ENCODE results near the gene IGF2BP2.

The IGF2BP2 gene

DNA sequence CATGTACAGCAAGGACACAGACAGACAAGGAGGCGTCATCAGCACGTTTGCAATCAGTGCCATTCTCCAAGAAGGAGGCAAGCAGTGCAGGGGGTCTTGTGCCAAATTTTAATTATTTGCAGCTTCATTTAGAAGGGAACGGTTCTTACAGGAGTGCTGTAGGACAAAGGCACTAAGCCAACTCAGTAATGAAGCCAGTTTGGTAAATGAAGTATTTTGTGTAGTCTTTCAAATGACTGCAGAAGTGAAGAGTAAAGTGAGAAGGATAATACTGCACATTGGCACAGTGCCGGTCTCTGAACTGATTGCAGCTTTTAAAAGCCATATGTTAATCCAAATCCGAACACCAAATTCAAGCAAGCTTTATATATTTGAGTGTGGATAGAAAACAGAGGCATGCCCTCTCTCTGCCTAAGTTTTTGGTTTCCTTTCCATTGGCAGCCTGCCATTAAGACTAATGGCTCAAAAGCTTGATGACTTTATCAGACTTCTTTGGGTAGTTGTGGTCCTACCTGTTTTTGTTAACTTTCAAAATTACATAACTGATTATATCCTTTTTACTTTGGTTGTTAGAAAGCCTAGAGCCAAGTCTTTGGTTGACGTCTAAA is 137.5 kb downstream of the IGF2BP2 start:
- TF ChIP-seq, protein P1, sequence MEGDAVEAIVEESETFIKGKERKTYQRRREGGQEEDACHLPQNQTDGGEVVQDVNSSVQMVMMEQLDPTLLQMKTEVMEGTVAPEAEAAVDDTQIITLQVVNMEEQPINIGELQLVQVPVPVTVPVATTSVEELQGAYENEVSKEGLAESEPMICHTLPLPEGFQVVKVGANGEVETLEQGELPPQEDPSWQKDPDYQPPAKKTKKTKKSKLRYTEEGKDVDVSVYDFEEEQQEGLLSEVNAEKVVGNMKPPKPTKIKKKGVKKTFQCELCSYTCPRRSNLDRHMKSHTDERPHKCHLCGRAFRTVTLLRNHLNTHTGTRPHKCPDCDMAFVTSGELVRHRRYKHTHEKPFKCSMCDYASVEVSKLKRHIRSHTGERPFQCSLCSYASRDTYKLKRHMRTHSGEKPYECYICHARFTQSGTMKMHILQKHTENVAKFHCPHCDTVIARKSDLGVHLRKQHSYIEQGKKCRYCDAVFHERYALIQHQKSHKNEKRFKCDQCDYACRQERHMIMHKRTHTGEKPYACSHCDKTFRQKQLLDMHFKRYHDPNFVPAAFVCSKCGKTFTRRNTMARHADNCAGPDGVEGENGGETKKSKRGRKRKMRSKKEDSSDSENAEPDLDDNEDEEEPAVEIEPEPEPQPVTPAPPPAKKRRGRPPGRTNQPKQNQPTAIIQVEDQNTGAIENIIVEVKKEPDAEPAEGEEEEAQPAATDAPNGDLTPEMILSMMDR (IDR thresholded peaks at IDR 0.05) = no peak
- no peak for DNase-seq (ENCODE audit: low spot score)
- Histone ChIP-seq H3K4me3 (no peak overlapping the region), H3K27ac (no peak overlapping the region)

DNA sequence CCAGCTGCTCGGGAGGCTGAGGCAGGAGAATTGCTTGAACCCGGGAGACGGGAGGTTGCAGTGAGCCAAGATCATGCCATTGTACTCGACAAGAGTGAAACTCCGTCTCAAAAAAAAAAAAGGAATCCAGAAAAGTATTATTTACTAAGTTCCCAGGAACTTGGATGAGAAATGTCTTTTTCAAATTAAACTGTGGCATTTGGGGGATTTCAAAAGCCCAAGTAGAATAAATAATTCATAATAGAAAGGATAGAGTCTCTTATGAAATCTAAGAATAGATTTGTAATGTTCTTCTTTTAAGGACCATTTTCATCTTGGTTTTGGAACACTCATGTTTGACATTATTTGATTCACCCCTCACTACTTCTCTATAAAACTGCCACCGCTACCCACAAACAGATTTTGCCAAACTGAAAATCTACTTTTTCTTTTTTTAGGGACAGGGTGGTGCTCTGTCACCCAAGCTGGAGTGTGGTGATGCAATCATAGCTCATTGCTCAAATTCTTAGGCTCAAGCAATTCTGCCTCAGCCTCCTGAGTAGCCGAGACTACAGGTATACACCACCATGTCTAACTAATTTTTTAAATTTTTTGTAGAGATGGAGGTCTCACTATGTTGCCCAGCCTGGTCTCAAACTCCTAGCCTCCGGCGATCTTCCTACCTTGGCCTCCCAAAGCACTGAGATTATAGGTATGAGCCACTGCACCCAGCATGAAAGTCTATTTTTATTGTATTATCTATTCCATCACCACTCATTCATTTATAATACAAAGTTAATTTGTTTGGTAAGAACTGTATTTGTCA is 139.4 kb downstream of the IGF2BP2 start:
- H3K4me3 ChIP-seq = no peak overlapping the region
- TF ChIP-seq, protein P1 (IDR thresholded peaks at IDR 0.05) = no peak
- no peak overlapping the region for H3K27ac ChIP-seq
- DNase-seq (ENCODE audit: low spot score) = no peak

DNA sequence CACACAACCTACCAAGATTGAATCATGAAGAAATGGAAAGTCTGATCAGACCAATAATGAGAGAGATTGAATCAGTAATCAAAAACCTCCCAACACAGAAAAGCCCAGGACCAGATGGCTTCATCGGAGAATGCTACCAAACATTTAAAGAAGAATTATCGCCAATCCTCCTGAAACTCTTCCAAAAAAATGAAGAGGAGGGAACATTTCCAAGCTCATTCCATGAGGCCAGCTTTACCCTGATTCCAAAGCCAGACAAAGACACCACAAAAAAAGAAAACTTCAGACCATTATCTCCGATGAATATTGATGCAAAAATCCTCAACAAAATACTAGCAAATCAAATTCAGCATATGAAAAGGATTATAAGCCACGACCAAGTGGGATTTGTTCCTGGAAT is 144.6 kb downstream of the IGF2BP2 start:
- no peak for DNase-seq (ENCODE audit: low spot score)
- TF ChIP-seq, protein P1 (IDR thresholded peaks at IDR 0.05) = no peak
- Histone ChIP-seq H3K4me3 (no peak overlapping the region), H3K27ac (no peak overlapping the region)

DNA sequence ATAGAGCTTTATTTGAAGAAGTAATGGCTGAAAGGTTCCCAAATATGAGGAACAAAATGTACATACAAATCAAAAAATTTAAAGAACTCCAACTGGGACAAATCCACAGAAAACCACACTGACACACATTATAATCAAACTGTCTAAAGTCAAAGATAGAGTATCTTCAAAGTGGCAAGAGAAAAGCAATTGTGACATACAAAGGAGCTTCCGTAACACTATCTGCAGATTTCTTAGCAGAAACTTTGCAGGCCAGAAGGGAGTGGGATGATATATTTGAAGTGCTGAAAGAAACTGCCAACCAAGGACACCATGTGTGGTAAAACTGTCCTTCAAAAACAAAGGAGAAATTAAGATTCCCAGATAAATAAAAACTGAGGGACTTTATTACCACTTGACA is 146.8 kb downstream of the IGF2BP2 start:
- no peak for DNase-seq (ENCODE audit: low spot score)
- no peak overlapping the region for H3K27ac ChIP-seq
- H3K4me3 ChIP-seq = no peak overlapping the region
- TF ChIP-seq, protein P1 (IDR thresholded peaks at IDR 0.05) = no peak

DNA sequence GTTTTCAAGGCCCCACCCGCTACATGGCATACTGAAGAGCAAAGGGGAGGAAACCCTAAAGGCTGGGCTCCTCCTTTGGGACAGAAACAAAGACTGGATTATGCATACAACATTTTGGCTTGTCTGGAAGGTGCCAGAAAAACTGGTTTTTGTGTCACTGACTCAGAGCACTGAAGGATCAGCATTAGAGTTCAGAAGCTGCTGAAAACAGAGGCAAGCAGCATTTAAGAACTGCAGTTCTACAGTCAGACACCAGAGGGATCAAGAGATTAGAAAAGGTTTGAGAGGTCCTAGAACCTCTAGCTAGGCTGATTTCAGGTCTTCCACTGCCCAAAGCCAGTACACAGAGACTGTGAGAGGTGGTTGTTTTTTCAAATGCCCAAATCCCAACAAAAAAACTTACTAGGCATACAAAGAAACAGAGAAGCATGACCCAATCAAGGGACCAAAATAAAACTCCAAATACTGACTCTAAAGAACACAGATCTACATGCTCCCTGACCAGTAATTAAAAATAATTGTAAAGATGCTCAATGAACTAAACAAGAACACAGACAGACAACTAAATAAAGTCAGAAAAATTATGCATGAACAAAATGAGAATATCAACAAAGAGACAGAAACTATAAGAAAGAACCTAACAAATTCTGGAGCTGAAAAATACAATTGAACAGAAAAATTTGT is 147.6 kb downstream of the IGF2BP2 start:
- no peak overlapping the region for H3K27ac ChIP-seq

DNA sequence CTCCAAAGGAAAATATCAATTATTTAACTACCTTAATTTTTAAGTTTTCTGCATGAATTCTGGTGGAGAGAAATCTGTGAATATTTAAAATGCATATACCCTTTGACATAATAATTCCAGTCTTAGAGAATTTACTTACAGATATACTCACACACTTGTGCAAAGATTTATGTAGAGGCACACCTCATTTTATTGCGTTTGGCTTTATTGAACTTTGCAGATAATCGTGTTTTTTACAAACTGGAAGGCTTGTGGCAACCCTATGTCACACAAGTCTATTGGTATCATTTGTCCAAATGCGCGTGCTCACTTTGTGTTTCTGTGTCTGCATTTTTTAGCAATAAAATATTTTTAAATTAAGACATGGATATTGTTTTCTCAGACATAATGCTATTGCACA is 157.3 kb downstream of the IGF2BP2 start:
- H3K4me3 ChIP-seq = no peak overlapping the region
- DNase-seq (ENCODE audit: low spot score) = no peak
- TF ChIP-seq, protein P1 (IDR thresholded peaks at IDR 0.05) = no peak
- no peak overlapping the region for H3K27ac ChIP-seq

More for the DNA sequence above, 147.6 kb downstream of the IGF2BP2 start:
- no peak for DNase-seq (ENCODE audit: low spot score)
- no peak overlapping the region for H3K4me3 ChIP-seq
- TF ChIP-seq, protein P1 (IDR thresholded peaks at IDR 0.05) = no peak

All from coronary artery (tissue), 2 donors.